GM12873 (cell line): ENCODE results near the gene CFAP410.

Experiments used
- CTCF ChIP-seq: IDR thresholded peaks from 2 replicates; pipeline ENCODE4 v1.5.1; 2012; ENCODE audit warnings: low read depth, mild to moderate bottlenecking, moderate library complexity, low read length, control low read depth; ENCODE audit not compliant: insufficient read depth; ENCODE audit errors: missing control alignments

Gene CFAP410

GRCh38 chr21:44347911-44348451 is 8.8 kb upstream of the CFAP410 start:
- TF ChIP-seq CTCF, result no peak

GRCh38 chr21:44345495-44345894 is 6.3 kb upstream of the CFAP410 start:
- no peak for TF ChIP-seq CTCF

- TF ChIP-seq CTCF, result no peak
These were observed 5.5 kb upstream of the CFAP410 start for GRCh38 chr21:44344541-44345183.

GRCh38 chr21:44337941-44338895 is 972 bp downstream of the CFAP410 start:
- TF ChIP-seq CTCF, result peak; percentile 10

GRCh38 chr21:44337449-44337848 is 1.7 kb downstream of the CFAP410 start:
- no peak for TF ChIP-seq CTCF

GRCh38 chr21:44335266-44336059 is 3.7 kb downstream of the CFAP410 start:
- no peak for TF ChIP-seq CTCF
